Fibroblast of the aortic adventitia (primary cell): ENCODE results near the gene RNF150. TPM values are rescaled to one million over a fixed set of nuclear protein-coding genes. Genes with fewer than 3 reads are reported as not detected.
A peak's percentile ranks its signal among the peaks of the same experiment; 100 is the strongest.

Source experiments
- DNase-seq: peaks from one replicate; pipeline ENCODE4 v3.0.0-alpha.2; 2010; ENCODE audit warnings: low read depth
- H3K4me3 ChIP-seq: 2 replicates; pipeline ENCODE4 v1.5.1; 2011; ENCODE audit warnings: low read depth, mild to moderate bottlenecking, control low read depth, low read length, moderate library complexity
- CTCF ChIP-seq: IDR thresholded peaks from 2 replicates; pipeline ENCODE4 v1.5.1; 2011; ENCODE audit warnings: mild to moderate bottlenecking, low read length, control low read depth, inconsistent platforms; ENCODE audit not compliant: insufficient read depth
- total RNA-seq: library from RNA; depleted of rRNA; stranded (reverse); fragments of >200 nt; gene quantifications from 2 replicates; pipeline ENCODE4 v1.2.3, GENCODE V29; 2012; ENCODE audit warnings: low replicate concordance

The RNF150 gene
- total RNA-seq, 1 donor, result 0.99 TPM

- no peak overlapping the region for H3K4me3 ChIP-seq
- TF ChIP-seq CTCF, result no peak
Observed at GRCh38 chr4:140940589-140940988, 192.7 kb downstream of the RNF150 start.

GRCh38 chr4:140937866-140938265, 195.4 kb downstream of the RNF150 start:
- no peak for TF ChIP-seq CTCF
- DNase-seq, result peak; percentile 17
- no peak overlapping the region for H3K4me3 ChIP-seq

More at GRCh38 chr4:140940589-140940988, 192.7 kb downstream of the RNF150 start:
- no peak for DNase-seq

GRCh38 chr4:140935254-140935653, 198.0 kb downstream of the RNF150 start:
- peak; percentile 24 for DNase-seq
- no peak for TF ChIP-seq CTCF
- no peak overlapping the region for H3K4me3 ChIP-seq

- H3K4me3 ChIP-seq, result no peak overlapping the region
- TF ChIP-seq CTCF, result no peak
- DNase-seq, result no peak
Observed at GRCh38 chr4:140932501-140933045, 200.7 kb downstream of the RNF150 start.

- no peak for TF ChIP-seq CTCF
- DNase-seq, result no peak
- no peak overlapping the region for H3K4me3 ChIP-seq
Observed at GRCh38 chr4:140931911-140932310, 201.4 kb downstream of the RNF150 start.

GRCh38 chr4:140930557-140930956, 202.7 kb downstream of the RNF150 start:
- no peak overlapping the region for H3K4me3 ChIP-seq
- TF ChIP-seq CTCF, result no peak
- DNase-seq, result no peak

GRCh38 chr4:140930011-140930410, 203.3 kb downstream of the RNF150 start:
- no peak overlapping the region for H3K4me3 ChIP-seq
- DNase-seq, result no peak
- TF ChIP-seq CTCF, result no peak
